GM18520 (cell line): Measurements from ENCODE around the gene FAAP100.

Experiments
- ATAC-seq: cut with Tn5 transposase; IDR thresholded peaks from one replicate; pipeline ENCODE4 v1.9.1; 2021; ENCODE audit not compliant: unreplicated experiment

The FAAP100 gene

GRCh38 chr17:81526662-81527571 is 25.2 kb downstream of the FAAP100 start:
- no peak for ATAC-seq

DNA sequence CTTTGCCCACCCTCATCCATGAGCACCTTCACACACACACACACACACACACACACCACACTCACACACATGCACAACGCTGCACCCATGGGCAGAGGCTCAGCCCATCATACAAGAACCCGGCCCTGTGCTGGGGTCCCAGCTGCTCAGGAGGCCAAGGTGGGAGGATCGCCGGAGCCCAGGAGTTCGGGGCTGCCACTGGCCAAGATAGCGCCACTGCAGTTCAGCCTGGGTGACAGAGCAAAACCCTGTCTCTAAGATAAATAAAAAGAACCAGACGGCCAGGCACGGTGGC is 27.3 kb downstream of the FAAP100 start:
- ATAC-seq: no peak

DNA sequence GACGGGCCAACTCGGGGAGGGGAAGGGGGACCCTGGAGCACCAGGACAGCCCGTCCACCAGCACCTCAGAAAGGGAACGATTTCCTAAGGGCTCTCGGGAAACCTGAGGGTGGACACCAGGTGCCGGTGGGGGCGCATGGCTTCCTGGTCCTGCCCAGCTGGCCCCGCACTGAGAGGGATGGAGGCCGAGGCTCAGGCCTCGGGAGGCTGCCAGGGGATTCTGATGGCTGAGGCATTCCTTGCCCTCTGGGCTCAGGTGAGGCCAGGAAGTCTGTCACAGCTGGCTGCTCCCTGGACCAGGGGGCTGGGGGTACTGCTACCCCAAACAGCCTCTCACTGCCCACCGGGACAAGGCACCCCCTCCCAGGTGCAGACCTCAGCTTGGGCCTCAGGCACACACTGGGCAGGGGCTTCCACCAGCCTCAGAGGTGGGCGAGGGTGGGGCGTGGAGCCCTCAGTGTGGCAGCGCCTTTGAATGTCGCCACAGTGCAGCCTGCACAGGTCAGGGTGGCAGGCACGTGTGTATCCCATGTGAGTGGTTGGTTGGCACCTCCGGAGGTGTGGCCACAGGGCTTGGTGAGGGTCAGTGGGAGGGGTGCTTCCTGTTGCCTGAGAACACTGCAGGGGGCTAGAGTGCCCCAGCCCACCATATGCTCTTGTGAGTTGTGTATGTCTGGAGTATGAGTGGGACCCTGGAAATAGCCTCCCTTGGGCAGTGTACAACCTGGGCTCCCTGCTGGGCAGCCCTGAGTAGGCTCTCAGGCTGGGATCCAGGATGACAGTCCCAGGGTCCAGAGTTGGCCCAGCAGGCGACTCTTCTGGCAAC is 27.9 kb downstream of the FAAP100 start:
- no peak for ATAC-seq

GRCh38 chr17:81523402-81524038 is 28.6 kb downstream of the FAAP100 start:
- no peak for ATAC-seq

- no peak for ATAC-seq
Observed at GRCh38 chr17:81522491-81523401, 29.4 kb downstream of the FAAP100 start.

DNA sequence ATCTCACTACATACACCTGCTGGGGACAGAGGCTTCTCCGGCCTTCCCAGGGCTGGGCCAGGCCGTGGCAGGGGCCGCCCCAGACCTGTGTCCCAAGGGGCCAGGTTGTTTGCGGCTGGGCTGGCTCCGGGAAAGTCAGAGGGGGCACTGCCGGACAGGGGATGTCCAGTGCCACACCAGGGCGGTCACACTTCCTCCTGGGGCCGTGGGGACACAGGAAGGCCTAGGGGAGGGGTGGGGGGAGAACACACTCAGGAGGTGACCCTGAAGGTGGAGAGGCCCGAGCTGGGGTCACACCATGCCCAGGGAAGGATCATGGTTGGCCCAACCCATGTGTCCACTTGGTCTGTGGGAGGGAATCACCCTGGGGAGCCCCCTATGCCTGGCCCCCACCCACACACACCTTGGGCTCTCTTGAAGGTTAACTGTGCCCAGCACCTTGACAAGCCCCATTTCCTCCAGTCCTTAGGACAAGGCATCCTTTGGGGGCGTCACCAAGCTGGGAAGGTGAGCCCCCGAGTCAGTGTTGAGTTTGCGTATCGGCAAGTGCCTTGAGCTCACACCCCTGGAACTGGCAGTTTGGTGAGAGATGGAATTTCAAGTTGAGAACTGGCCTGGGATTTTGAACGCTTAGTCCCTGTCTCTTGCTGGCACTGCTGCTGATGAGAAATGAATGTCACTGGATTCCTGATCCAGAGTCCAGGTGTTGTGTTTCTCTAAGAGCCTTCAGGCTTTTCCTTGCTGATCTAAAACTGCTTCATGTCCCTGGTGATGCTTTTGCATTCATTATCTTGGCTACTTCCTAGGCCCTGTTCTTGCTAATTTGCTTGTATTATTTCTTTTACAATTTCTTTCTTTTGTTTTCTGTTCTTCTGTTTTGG is 31.9 kb downstream of the FAAP100 start:
- no peak for ATAC-seq

DNA sequence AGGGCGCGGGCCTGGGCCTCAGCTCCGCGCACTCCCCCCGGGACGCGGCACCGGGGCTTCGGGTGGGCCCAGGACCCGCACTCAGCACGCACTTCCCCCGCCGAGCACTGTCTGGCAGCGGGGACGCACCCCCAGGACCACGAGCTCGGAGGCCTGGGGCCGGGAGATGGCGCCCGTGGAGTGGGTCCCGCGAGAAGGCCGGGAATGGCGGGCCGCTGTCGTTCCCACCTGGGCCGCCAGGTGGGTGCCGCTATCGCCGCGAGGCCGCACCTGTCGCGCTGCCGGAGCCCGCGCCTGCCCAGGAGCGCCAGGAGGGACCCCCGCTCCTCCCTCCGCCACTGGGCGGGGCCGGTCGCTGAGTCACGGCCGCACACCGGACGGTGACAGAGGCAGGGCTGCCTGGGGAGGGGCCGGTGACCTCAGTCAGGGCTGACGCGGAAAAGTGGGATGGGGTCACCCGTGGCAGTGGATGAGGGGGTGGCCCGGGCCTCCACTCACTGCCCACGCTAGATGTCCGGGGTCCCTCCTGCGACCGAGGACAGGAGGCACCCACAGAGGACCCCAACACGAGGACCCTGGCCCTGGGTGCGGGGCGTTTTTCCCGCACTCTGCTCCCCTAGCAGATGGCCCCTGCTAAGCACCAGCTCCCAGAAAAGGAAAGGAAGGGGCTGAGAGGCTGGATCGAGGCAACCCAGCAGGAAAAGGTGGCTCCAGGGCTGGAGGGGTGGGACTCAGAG is 32.7 kb downstream of the FAAP100 start:
- no peak for ATAC-seq

DNA sequence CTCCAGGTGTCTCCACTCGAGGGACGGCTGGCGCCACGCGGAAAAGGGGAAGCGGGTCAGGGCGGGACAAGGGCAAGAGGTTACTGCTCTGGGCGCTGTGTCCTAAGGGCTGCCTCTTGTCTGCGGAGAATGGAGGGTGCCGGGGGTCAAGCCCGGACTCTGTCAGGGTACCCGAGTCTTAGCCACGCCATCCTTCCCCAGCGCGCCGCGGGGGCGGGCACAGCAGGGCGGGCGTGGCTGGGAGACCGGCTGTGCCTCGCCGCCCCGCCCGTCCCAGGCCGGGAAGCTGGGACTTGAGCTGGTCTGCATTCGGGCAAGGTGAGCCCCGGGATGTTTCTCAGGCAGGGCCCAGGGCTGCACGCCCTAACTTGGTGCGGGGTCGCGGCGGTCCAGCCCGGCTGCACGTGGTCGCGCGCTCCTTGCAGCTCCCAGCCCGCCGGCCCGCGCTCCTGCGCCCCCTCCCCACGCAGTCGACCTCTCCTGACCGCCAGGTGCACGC is 33.3 kb downstream of the FAAP100 start:
- ATAC-seq: no peak

GRCh38 chr17:81518113-81518784 is 33.9 kb downstream of the FAAP100 start:
- no peak for ATAC-seq

DNA sequence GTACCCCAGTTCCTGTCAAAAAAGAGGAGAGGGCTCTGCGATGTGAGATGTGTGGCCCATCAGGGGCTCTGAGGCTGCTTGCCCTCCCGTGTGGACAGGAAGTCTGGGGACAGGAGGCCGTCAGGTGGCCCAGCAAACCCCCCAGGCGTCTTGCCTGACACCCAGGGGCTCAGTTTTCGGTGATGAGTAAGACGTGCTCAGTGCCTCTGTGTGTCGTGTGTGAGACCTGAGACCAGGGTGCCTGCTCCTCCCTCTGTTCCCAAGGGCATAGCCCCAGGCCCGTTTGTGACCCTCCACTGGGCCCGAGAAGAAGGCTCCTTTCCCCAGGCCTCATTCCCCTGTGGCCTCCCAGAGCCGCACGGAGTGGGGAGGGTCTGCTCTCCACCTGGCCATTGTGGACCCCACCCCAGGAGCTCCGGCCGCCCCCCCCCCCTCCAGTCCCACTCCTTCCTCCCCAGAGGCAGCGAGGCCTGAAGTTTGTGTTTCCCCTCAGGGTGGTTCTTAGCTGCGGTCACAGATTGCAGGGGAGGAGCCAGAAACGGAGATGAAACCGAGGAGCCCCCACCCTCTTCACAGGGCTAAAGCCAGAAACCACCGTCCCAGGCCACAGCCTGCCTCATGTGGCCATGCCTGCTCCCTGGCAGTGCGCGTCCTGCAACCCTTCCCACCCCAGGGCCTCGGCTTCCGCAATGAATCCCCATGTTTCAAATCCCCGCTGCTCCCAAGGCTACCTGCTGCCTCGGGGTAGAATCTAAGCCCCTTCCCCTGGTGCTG is 34.6 kb downstream of the FAAP100 start:
- ATAC-seq: no peak

DNA sequence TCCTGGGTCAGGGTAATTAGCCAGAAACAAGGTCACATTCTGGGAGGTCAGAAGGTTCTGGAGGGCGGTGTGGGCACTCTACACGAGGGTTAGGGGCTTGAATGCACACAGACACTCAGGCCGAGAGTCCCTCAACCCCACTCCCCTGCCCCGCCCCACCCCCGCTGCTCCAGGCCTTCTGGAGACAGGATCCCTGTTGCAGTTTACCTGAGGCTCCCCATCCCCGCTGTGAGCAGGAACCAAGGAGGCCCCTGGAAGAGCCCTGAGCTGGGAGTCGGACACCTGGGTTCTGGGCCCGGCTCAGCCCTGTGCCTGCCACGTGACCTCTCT is 35.2 kb downstream of the FAAP100 start:
- no peak for ATAC-seq

- ATAC-seq: no peak
Observed at GRCh38 chr17:81516439-81516838, 35.7 kb downstream of the FAAP100 start.

DNA sequence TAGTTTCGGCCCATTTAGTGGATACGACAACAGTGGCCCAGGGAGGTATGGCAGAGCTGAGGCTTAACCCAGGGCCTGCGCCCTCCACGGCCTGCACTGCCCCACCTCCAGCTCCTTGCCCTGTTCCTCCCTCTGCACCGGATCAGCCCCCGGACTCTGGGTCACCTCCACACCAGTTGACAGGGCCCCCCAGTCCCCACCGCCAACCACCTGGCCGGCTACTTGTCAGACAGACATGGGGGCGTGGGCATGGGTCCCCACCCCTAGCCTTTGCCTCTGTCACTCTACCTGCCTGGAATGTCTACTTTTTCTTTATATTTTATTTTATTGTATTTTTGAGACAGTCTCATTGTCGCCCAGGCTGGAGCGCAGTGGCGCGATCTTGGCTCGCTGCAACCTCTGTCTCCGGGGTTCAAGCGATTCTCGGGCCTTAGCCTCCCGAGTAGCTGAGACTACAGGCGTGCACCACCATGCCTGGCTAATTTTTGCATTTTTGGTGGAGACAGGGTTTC is 36.6 kb downstream of the FAAP100 start:
- no peak for ATAC-seq

GRCh38 chr17:81514739-81515529 is 37.2 kb downstream of the FAAP100 start:
- ATAC-seq: peak; percentile 25

- no peak for ATAC-seq
Observed at GRCh38 chr17:81514489-81514738, 37.7 kb downstream of the FAAP100 start.

DNA sequence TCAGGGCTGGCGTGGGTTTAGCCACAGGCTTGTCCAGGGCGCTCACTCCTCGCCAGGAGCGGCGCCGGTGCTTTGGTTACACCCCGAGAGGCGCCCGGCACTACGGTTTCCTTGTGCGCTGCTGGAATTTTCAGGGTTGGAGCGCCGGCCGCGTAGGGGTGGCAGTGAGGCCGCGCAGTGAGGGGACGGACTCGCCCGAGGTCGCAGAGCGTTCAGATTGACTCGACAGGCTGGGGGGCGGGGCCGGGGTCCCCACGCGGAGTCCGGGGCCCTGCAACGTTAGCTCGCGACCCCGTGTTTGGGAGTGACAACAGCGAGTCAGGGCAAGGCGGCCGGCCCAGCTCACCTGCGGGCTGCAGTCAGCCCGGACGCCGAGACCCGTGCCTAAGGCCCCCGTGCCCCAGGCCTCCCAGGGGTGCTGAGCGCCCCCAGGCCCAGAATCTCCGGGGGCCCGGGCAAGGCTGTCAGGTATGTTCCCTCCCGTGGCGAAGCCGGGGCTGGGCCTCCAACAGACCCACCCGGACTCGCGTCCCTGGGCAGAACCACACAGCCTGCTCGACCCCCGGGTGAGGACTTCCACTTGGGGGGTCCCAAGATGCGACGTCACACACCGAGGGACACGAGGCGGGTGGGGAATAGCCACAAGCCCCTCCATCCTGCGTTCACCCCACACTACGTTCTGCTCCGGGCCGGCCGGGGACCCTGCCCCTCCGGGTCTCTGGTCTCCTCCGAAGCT is 38.2 kb downstream of the FAAP100 start:
- ATAC-seq: no peak
